G401.6 (cell line): ENCODE data around the gene SORL1-AS1.

Source experiments
- FAIRE-seq: peaks from 2 replicates; lab custom pipeline; 2012; peaks lifted over from hg19 to GRCh38; lab: Jason Lieb, UNC

Gene SORL1-AS1

GRCh38 chr11:121389651-121390050 lies 63.1 kb downstream of the SORL1-AS1 start:
- FAIRE-seq = no peak
